AG04450 (cell line): ENCODE results near the gene DNAJC3. TPM values are rescaled to one million over a fixed set of nuclear protein-coding genes. Genes with fewer than 3 reads are reported as not detected.
"Not testable (repeated sequence)": the region's sequence is repeated elsewhere in the genome, so short reads cannot be mapped to it uniquely, and the experiment has no call there.

Experiments
- CTCF ChIA-PET: fragments of 300-600, 350-600 bp; formaldehyde crosslinking; extraction: SDS; loops from one replicate; lab custom pipeline; 2022; ENCODE audit warnings: antibody characterized with exemption, inconsistent platforms; lab: Charles Lee
- POLR2A ChIA-PET: fragments of 350-600 bp; formaldehyde crosslinking; extraction: SDS; loops from one replicate; lab custom pipeline; 2021; ENCODE audit warnings: antibody characterized with exemption, inconsistent platforms; lab: Yijun Ruan, JAX
- DNase-seq: peaks from one replicate; pipeline ENCODE4 v3.0.0-alpha.2; 2011; ENCODE audit warnings: low read depth, low spot score
- H3K27ac ChIP-seq: one replicate; pipeline ENCODE4 v1.5.1; 2012; ENCODE audit warnings: low read depth, low read length, control low read depth
- H3K27me3 ChIP-seq: one replicate; pipeline ENCODE4 v1.6.0; 2012; ENCODE audit warnings: low read length; ENCODE audit not compliant: control insufficient read depth, insufficient read depth
- H3K4me3 ChIP-seq: 2 replicates; pipeline ENCODE4 v1.5.1; 2011; ENCODE audit warnings: mild to moderate bottlenecking, low read depth, low read length, control low read depth
- H3K9me3 ChIP-seq: 2 replicates; pipeline ENCODE4 v1.5.1; 2012; ENCODE audit warnings: low read length; ENCODE audit not compliant: control insufficient read depth, insufficient read depth
- CTCF ChIP-seq: IDR thresholded peaks from 2 replicates; pipeline ENCODE4 v1.5.1; 2011; ENCODE audit warnings: low read depth, low read length, control low read depth, inconsistent platforms
- polyA plus RNA-seq: library from polyadenylated mRNA; depleted of rRNA; stranded (reverse); fragments of >200 nt; gene quantifications from 2 replicates; pipeline ENCODE4 v1.2.3, GENCODE V29; 2011

The DNAJC3 gene
- polyA plus RNA-seq, 1 experiment: 30.2 TPM

- POLR2A ChIA-PET: no interaction called here
- CTCF ChIA-PET: interaction anchor here (0.7 kb wide), 1 partner anchor 70 kb away, joined by 4 read pairs; no protein-coding TSS in a partner anchor
- H3K4me3 ChIP-seq: no peak overlapping the region
- no peaks in the 10 kb centered on the region for H3K27me3 ChIP-seq
- H3K9me3 ChIP-seq: no peaks in the 10 kb centered on the region
- DNase-seq: no peak
- TF ChIP-seq CTCF: no peak
- no peak overlapping the region for H3K27ac ChIP-seq
These were observed 86.7 kb downstream of the DNAJC3 start for GRCh38 chr13:95763601-95764000.

GRCh38 chr13:95771905-95772304 is 95.0 kb downstream of the DNAJC3 start:
- CTCF ChIA-PET: no interaction called here
- no peak overlapping the region for H3K27ac ChIP-seq
- POLR2A ChIA-PET: no interaction called here

GRCh38 chr13:95779522-95779921 is 102.6 kb downstream of the DNAJC3 start:
- POLR2A ChIA-PET: no interaction called here
- Histone ChIP-seq H3K27ac (no peak overlapping the region), H3K9me3 (no peaks in the 10 kb centered on the region), H3K27me3 (no peaks in the 10 kb centered on the region), H3K4me3 (no peak overlapping the region)
- CTCF ChIA-PET: no interaction called here
- DNase-seq: no peak
- no peak for TF ChIP-seq CTCF

More at GRCh38 chr13:95771905-95772304, 95.0 kb downstream of the DNAJC3 start:
- Histone ChIP-seq H3K27me3 (no peaks in the 10 kb centered on the region), H3K9me3 (no peaks in the 10 kb centered on the region), H3K4me3 (no peak overlapping the region)
- no peak for DNase-seq
- TF ChIP-seq CTCF: no peak

- ChIA-PET POLR2A (no interaction called here), CTCF (no interaction called here)
- no peaks in the 10 kb centered on the region for H3K27me3 ChIP-seq
These were observed 104.1 kb downstream of the DNAJC3 start for GRCh38 chr13:95781016-95781415.

DNA sequence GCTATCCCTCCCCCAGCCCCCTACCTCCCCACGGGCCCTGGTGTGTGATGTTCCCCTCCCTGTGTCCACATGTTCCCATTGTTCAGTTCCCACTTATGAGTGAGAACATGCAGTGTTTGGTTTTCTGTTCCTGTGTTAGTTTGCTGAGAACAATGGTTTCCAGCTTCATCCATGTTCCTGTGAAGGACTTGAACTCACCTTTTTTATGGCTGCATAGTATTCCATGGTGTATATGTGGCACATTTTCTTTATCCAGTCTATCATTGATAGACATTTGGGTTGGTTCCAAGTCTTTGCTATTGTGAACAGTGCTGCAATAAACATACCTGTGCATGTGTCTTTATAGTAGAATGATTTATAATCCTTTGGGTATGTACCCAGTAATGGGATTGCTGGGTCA is 105.0 kb downstream of the DNAJC3 start:
- H3K9me3 ChIP-seq, CTCF ChIA-PET: not testable (repeated sequence)
- POLR2A ChIA-PET: interaction anchor here (0.6 kb wide), 1 partner anchor 507 kb away, joined by 4 read pairs; no protein-coding TSS in a partner anchor

More at GRCh38 chr13:95781016-95781415, 104.1 kb downstream of the DNAJC3 start:
- DNase-seq: no peak
- H3K27ac ChIP-seq: no peak overlapping the region
- H3K4me3 ChIP-seq: no peak overlapping the region
- no peaks in the 10 kb centered on the region for H3K9me3 ChIP-seq
- no peak for TF ChIP-seq CTCF

GRCh38 chr13:95783747-95784146 is 106.8 kb downstream of the DNAJC3 start:
- CTCF ChIA-PET: no interaction called here

More for the DNA sequence above, 105.0 kb downstream of the DNAJC3 start:
- H3K27me3 ChIP-seq, DNase-seq, H3K4me3 ChIP-seq, H3K27ac ChIP-seq: not testable (repeated sequence)

More at GRCh38 chr13:95783747-95784146, 106.8 kb downstream of the DNAJC3 start:
- H3K4me3 ChIP-seq: no peak overlapping the region
- no peaks in the 10 kb centered on the region for H3K9me3 ChIP-seq
- peak overlapping the region; percentile 66 for H3K27ac ChIP-seq
- H3K27me3 ChIP-seq: no peaks in the 10 kb centered on the region
- no peak for TF ChIP-seq CTCF
- POLR2A ChIA-PET: no interaction called here
- DNase-seq: no peak
